H1 (cell line): ENCODE results near the gene ABHD2. TPM values are rescaled to one million over a fixed set of nuclear protein-coding genes. Genes with fewer than 3 reads are reported as not detected.

ENCODE experiments used
- CTCF ChIA-PET: fragments of 300-600 bp; sonication (Branson Sonifier 250); formaldehyde crosslinking; loops from one replicate; lab custom pipeline; 2021; ENCODE audit not compliant: partially characterized antibody; lab: Charles Lee
- POLR2A ChIA-PET: fragments of 300-600 bp; sonication (Branson Sonifier 250); formaldehyde crosslinking; loops from one replicate; lab custom pipeline; 2021; ENCODE audit warnings: inconsistent platforms; ENCODE audit not compliant: partially characterized antibody; lab: Charles Lee
- DNase-seq, 2 experiments: peaks; one replicate each; pipeline versions ENCODE4 v3.0.0 to v3.0.0-alpha.2; 2010 to 2022; ENCODE audit warnings: low spot score in 2 of 2, low read depth in 1 of 2, mixed read lengths in 1 of 2
- FAIRE-seq: peaks from 2 replicates; lab custom pipeline; 2011; peaks lifted over from hg19 to GRCh38; lab: Jason Lieb, UNC
- H2AFZ ChIP-seq: 2 replicates; pipeline ENCODE4 v1.8.1; 2012; ENCODE audit warnings: low read length, inconsistent platforms
- H2AK5ac ChIP-seq: 2 replicates; pipeline ENCODE4 v1.6.1; 2013; ENCODE audit warnings: low read depth, low read length
- H2BK120ac ChIP-seq: replicated peaks from 2 replicates; pipeline ENCODE3; 2013; ENCODE audit warnings: low read depth, low read length, inconsistent platforms
- H2BK12ac ChIP-seq: 2 replicates; pipeline ENCODE4 v1.6.1; 2013; ENCODE audit warnings: low read depth, low read length
- H2BK15ac ChIP-seq: 2 replicates; pipeline ENCODE4 v1.6.1; 2013; ENCODE audit warnings: low read length
- H2BK20ac ChIP-seq: 2 replicates; pipeline ENCODE4 v1.6.1; 2013; ENCODE audit warnings: low read length
- H2BK5ac ChIP-seq: 2 replicates; pipeline ENCODE4 v1.6.1; 2013; ENCODE audit warnings: low read depth, low read length
- H3K14ac ChIP-seq: 2 replicates; pipeline ENCODE4 v1.6.1; 2013; ENCODE audit warnings: inconsistent platforms; ENCODE audit not compliant: insufficient read length
- H3K18ac ChIP-seq: 2 replicates; pipeline ENCODE4 v1.6.1; 2013; ENCODE audit warnings: low read length; ENCODE audit errors: extremely low read depth
- H3K23ac ChIP-seq: 2 replicates; pipeline ENCODE4 v1.6.1; 2013; ENCODE audit warnings: inconsistent platforms; ENCODE audit not compliant: insufficient read length
- H3K23me2 ChIP-seq: 2 replicates; pipeline ENCODE4 v1.6.1; 2013; ENCODE audit warnings: low read depth, low read length
- H3K27ac ChIP-seq: 2 replicates; pipeline ENCODE4 v1.6.1; 2011; ENCODE audit warnings: low read depth, low read length, inconsistent platforms
- H3K27me3 ChIP-seq, 4 experiments: replicated peaks in 1 of 4; 1 replicate in 1 of 4; 2 replicates in 3 of 4; pipeline versions ENCODE4 v1.6.1 to v1.8.1; 2011 to 2013; ENCODE audit warnings: low read length in 3 of 4, mild to moderate bottlenecking in 3 of 4, inconsistent platforms in 2 of 4, mixed read lengths in 2 of 4, moderate library complexity in 1 of 4; ENCODE audit not compliant: control insufficient read depth in 3 of 4, insufficient read depth in 3 of 4; ENCODE audit errors: extremely low read depth in 1 of 4
- H3K36me3 ChIP-seq, 4 experiments: 2 replicates each; pipeline versions ENCODE4 v1.6.1 to v1.8.1; 2011 to 2013; ENCODE audit warnings: mild to moderate bottlenecking in 4 of 4, low read length in 3 of 4, moderate library complexity in 2 of 4, control low read depth in 1 of 4, inconsistent platforms in 1 of 4; ENCODE audit not compliant: insufficient read depth in 4 of 4, control insufficient read depth in 2 of 4
- H3K4ac ChIP-seq: replicated peaks from 2 replicates; pipeline ENCODE3; 2013; ENCODE audit warnings: low read length, low read depth, mixed read lengths, inconsistent platforms; ENCODE audit not compliant: insufficient read length
- H3K4me1 ChIP-seq, 4 experiments: replicated peaks in 1 of 4; 1 replicate in 1 of 4; 2 replicates in 3 of 4; pipeline versions ENCODE4 v1.6.1 to v1.8.1; 2011 to 2013; ENCODE audit warnings: low read length in 3 of 4, inconsistent platforms in 2 of 4, mixed read lengths in 1 of 4; ENCODE audit not compliant: insufficient read depth in 4 of 4, control insufficient read depth in 3 of 4
- H3K4me2 ChIP-seq, 2 experiments: 2 replicates each; pipeline versions ENCODE4 v1.6.1 to v1.8.1; 2011 to 2013; ENCODE audit warnings: low read depth in 2 of 2, low read length in 2 of 2, control low read depth in 1 of 2, inconsistent platforms in 1 of 2, mild to moderate bottlenecking in 1 of 2; ENCODE audit not compliant: insufficient read depth in 1 of 2
- H3K4me3 ChIP-seq, 4 experiments: fragments of 200-600, 300-600 bp in 1 of 4; sonication (generic), shearing (Covaris generic), sonication (Bioruptor Twin) in 1 of 4; 2 replicates each; pipeline versions ENCODE4 v1.5.1 to v1.8.1; 2011 to 2016; ENCODE audit warnings: low read length in 4 of 4, low read depth in 3 of 4, control low read depth in 2 of 4, inconsistent platforms in 2 of 4, mild to moderate bottlenecking in 2 of 4, mixed read lengths in 1 of 4, moderate library complexity in 1 of 4; ENCODE audit not compliant: insufficient read depth in 2 of 4; ENCODE audit errors: extremely low read depth in 1 of 4
- H3K56ac ChIP-seq: replicated peaks from 2 replicates; pipeline ENCODE3; 2013; ENCODE audit warnings: low read depth, mild to moderate bottlenecking, mixed read lengths, low read length, inconsistent platforms; ENCODE audit not compliant: insufficient read length
- H3K79me1 ChIP-seq: 2 replicates; pipeline ENCODE4 v1.6.1; 2013; ENCODE audit warnings: low read depth, low read length, control low read depth
- H3K79me2 ChIP-seq, 2 experiments: 2 replicates each; pipeline versions ENCODE4 v1.6.1 to v1.8.1; 2012 to 2013; ENCODE audit warnings: low read length in 2 of 2, mild to moderate bottlenecking in 2 of 2, inconsistent platforms in 1 of 2; ENCODE audit not compliant: insufficient read depth in 2 of 2, control insufficient read depth in 1 of 2
- H3K9ac ChIP-seq, 4 experiments: replicated peaks in 1 of 4; 1 replicate in 1 of 4; 2 replicates in 3 of 4; pipeline versions ENCODE4 v1.6.1 to v1.8.1; 2011 to 2013; ENCODE audit warnings: low read depth in 3 of 4, low read length in 3 of 4, control low read depth in 2 of 4, mild to moderate bottlenecking in 2 of 4, moderate library complexity in 2 of 4, inconsistent platforms in 1 of 4; ENCODE audit errors: extremely low read depth in 1 of 4
- H3K9me3 ChIP-seq, 2 experiments: 2 replicates each; pipeline versions ENCODE4 v1.6.1 to v1.8.1; 2012 to 2013; ENCODE audit warnings: mild to moderate bottlenecking in 2 of 2, moderate library complexity in 2 of 2, control low read depth in 1 of 2, inconsistent platforms in 1 of 2, low read depth in 1 of 2, low read length in 1 of 2, mixed read lengths in 1 of 2; ENCODE audit not compliant: insufficient read depth in 2 of 2
- H4K20me1 ChIP-seq, 2 experiments: replicated peaks in 1 of 2; 2 replicates each; pipeline versions ENCODE3 to v1.8.1; 2011 to 2013; ENCODE audit warnings: inconsistent platforms in 2 of 2, low read length in 2 of 2, mild to moderate bottlenecking in 1 of 2; ENCODE audit not compliant: insufficient read depth in 2 of 2, control insufficient read depth in 1 of 2
- H4K5ac ChIP-seq: 2 replicates; pipeline ENCODE4 v1.6.1; 2013; ENCODE audit warnings: low read length, low read depth, mixed read lengths, inconsistent platforms; ENCODE audit not compliant: insufficient read length
- H4K8ac ChIP-seq: 2 replicates; pipeline ENCODE4 v1.8.0; 2013; ENCODE audit warnings: mild to moderate bottlenecking, moderate library complexity, low read length, inconsistent platforms; ENCODE audit not compliant: insufficient read depth; ENCODE audit errors: extremely low read depth
- H4K91ac ChIP-seq: replicated peaks from 2 replicates; pipeline ENCODE3; 2013; ENCODE audit warnings: low read length, mixed read lengths, inconsistent platforms; ENCODE audit not compliant: insufficient read length
- ASH2L ChIP-seq: fragments of 200-600, 300-600 bp; sonication (generic); IDR thresholded peaks from one replicate; pipeline ENCODE4 v1.7.1; 2017; ENCODE audit warnings: low read length
- BCL11A ChIP-seq, 2 experiments: IDR thresholded peaks; one replicate each; pipeline ENCODE4 v1.6.1; 2011; ENCODE audit warnings: low read depth in 2 of 2, low read length in 2 of 2, mild to moderate bottlenecking in 2 of 2
- CBX8 ChIP-seq: fragments of 300-800, 300-1000 bp; sonication (generic); IDR thresholded peaks from 2 replicates; pipeline ENCODE4 v1.7.1; 2016; ENCODE audit warnings: low read depth, low read length, borderline replicate concordance
- CEBPB ChIP-seq: IDR thresholded peaks from 2 replicates; pipeline ENCODE4 v1.6.1; 2012; ENCODE audit warnings: low read depth, low read length
- JUN ChIP-seq: IDR thresholded peaks from 2 replicates; pipeline ENCODE4 v1.6.1; 2011; ENCODE audit warnings: low read depth, mild to moderate bottlenecking, improper control_type of control experiment, low read length
- SIX5 ChIP-seq: IDR thresholded peaks from 2 replicates; pipeline ENCODE4 v1.6.1; 2011; ENCODE audit warnings: mild to moderate bottlenecking, low read depth, low read length
- SP4 ChIP-seq: IDR thresholded peaks from 2 replicates; pipeline ENCODE4 v1.6.1; 2012; ENCODE audit warnings: low read length, inconsistent platforms
- TAF1 ChIP-seq: IDR thresholded peaks from 2 replicates; pipeline ENCODE4 v1.6.1; 2011; ENCODE audit warnings: mild to moderate bottlenecking, low read depth, low read length
- WGBS, 2 experiments: shearing (Covaris generic) in 1 of 2; methylation state at CpG; one replicate each; pipeline versions ENCODE4 v1.1.6 to v1.1.7; 2013 to 2015; ENCODE audit warnings: low lambda C conversion rate in 2 of 2, mixed read lengths in 2 of 2, inconsistent platforms in 1 of 2, low coverage in 1 of 2, missing lambda C conversion rate in 1 of 2; ENCODE audit not compliant: insufficient replicate concordance in 2 of 2, insufficient coverage in 1 of 2, insufficient read length in 1 of 2; ENCODE audit errors: extremely low coverage in 1 of 2, missing lambda C conversion rate in 1 of 2; 5-methylcytosine and 5-hydroxymethylcytosine counted together
- polyA plus RNA-seq, 7 experiments: library from polyadenylated mRNA; depleted of rRNA in 3 of 7; stranded (reverse) in 5 of 7; unstranded in 2 of 7; fragments of >200 nt in 5 of 7; fragments of 200-250 nt in 2 of 7; gene quantifications; 1 replicate in 5 of 7; 2 replicates in 1 of 7; 4 replicates in 1 of 7; pipeline versions ENCODE4 v1.2.1 to v1.2.3, GENCODE V29; 2011 to 2013; ENCODE audit warnings: missing spikeins in 2 of 7, mixed read lengths in 2 of 7
- total RNA-seq: library from RNA; stranded (reverse); fragmentation: NEBNext Ultra II Directional; extraction: Animal tissue kit (Norgen Biotek cat#: 25700); gene quantifications from 2 replicates; pipeline ENCODE4 v1.2.1, GENCODE V29; 2021

The ABHD2 gene
- total and polyA plus RNA-seq, 2 of the 8 experiments (the other 6 are each of a cell fraction or from before 2014, with no cell fraction given): 9.1 to 23.7 TPM

GRCh38 chr15:89226359-89227221 is 138.3 kb downstream of the ABHD2 start:
- H2AFZ ChIP-seq: no peak overlapping the region
- no peak overlapping the region for H2AK5ac ChIP-seq
- H3K14ac ChIP-seq: no peak overlapping the region
- no peak overlapping the region for H3K9ac ChIP-seq
- H3K27ac ChIP-seq: no peak overlapping the region
- no peaks in the 10 kb centered on the region for H3K23me2 ChIP-seq
- no peak overlapping the region for H2BK5ac ChIP-seq
- no peaks in the 10 kb centered on the region for H3K79me2 ChIP-seq
- no peak overlapping the region for H2BK12ac ChIP-seq
- H4K91ac ChIP-seq: no peak overlapping the region
- no peak overlapping the region for H2BK20ac ChIP-seq
- no peaks in the 10 kb centered on the region for H3K9me3 ChIP-seq
- H3K18ac ChIP-seq: no peak overlapping the region
- H4K20me1 ChIP-seq: no peaks in the 10 kb centered on the region
- no peak overlapping the region for H2BK120ac ChIP-seq
- TF ChIP-seq SP4 (no peak), BCL11A (IDR thresholded peaks at IDR 0.05; ENCODE audit: low read depth in 2 of 2, low read length in 2 of 2) (no peak), ASH2L (no peak), JUN (no peak), TAF1 (no peak), SIX5 (no peak), CEBPB (no peak), CBX8 (no peak)
- H3K4me2 ChIP-seq: no peak overlapping the region
- no peaks in the 10 kb centered on the region; a peak in 2 of 7 replicates for H3K4me1 ChIP-seq
- no peaks in the 10 kb centered on the region for H3K79me1 ChIP-seq
- POLR2A ChIA-PET: interaction anchor here (1.2 kb wide), 1 partner anchor 18 kb away, joined by 3 read pairs; no protein-coding TSS in a partner anchor
- H3K4ac ChIP-seq: no peak overlapping the region
- DNase-seq (no peak), FAIRE-seq (no peak)
- CTCF ChIA-PET: interaction anchor here (0.6 to 2.3 kb wide), 3 partner anchors 9 to 27 kb away, joined by 4 to 14 read pairs (median 8); no protein-coding TSS in a partner anchor
- no peak overlapping the region for H4K8ac ChIP-seq
- H3K56ac ChIP-seq: no peak overlapping the region
- no peak overlapping the region for H3K4me3 ChIP-seq
- WGBS, 2 experiments: 87% methylated on average over 14 of the region's 14 CpGs; no CpG with 5 or more reads in 1 of the 2 experiments
- no peak overlapping the region for H2BK15ac ChIP-seq
- H3K23ac ChIP-seq: no peak overlapping the region
- H3K36me3 ChIP-seq: no peaks in the 10 kb centered on the region
- H3K27me3 ChIP-seq: no peaks in the 10 kb centered on the region
- no peak overlapping the region for H4K5ac ChIP-seq
